PC-3 (cell line): ENCODE measurements around the gene GGA1. TPM values are rescaled to one million over a fixed set of nuclear protein-coding genes. Genes with fewer than 3 reads are reported as not detected.

Experiments used
- ATAC-seq: fragments of 200-7000 bp; cut with Tn5 transposase; 2 replicates; pipeline ENCODE4 v1.9.1; 2020; ENCODE audit warnings: mild to moderate bottlenecking, moderate library complexity
- BruUV-seq: library from RNA; stranded (reverse); fragments of 400-500 nt; replicated peaks from 2 replicates; lab custom pipeline; 2021; lab: Mats Ljungman, UMichigan
- CTCF ChIA-PET: fragments of 300-600 bp; sonication (Branson Sonifier 250); formaldehyde crosslinking; loops from one replicate; lab custom pipeline; 2022; ENCODE audit warnings: antibody characterized with exemption; lab: Charles Lee
- POLR2A ChIA-PET: fragments of 300-600 bp; sonication (Branson Sonifier 250); formaldehyde crosslinking; loops from one replicate; lab custom pipeline; 2022; ENCODE audit warnings: antibody characterized with exemption; ENCODE audit not compliant: unreplicated experiment; lab: Charles Lee
- DNase-seq: peaks from one replicate; pipeline ENCODE4 v3.0.0-alpha.2; 2015
- H2AFZ ChIP-seq: fragments of 300-600 bp; sonication (generic); 2 replicates; pipeline ENCODE4 v1.6.0; 2016; ENCODE audit warnings: antibody characterized with exemption, low read length
- H3F3A ChIP-seq: fragments of 300-600 bp; sonication (generic); one replicate; pipeline ENCODE4 v1.6.0; 2017; ENCODE audit warnings: antibody characterized with exemption, low read length, control low read depth, mild to moderate bottlenecking; ENCODE audit not compliant: unreplicated experiment
- H3K27ac ChIP-seq: fragments of 300-600 bp; sonication (generic); 2 replicates; pipeline ENCODE4 v1.5.1; 2016; ENCODE audit warnings: mild to moderate bottlenecking, low read length
- H3K27me3 ChIP-seq: fragments of 300-600 bp; sonication (generic); 2 replicates; pipeline ENCODE4 v1.6.1; 2016; ENCODE audit warnings: low read length, mixed read lengths
- H3K36me3 ChIP-seq: fragments of 300-600 bp; sonication (generic); 2 replicates; pipeline ENCODE4 v1.6.1; 2016; ENCODE audit warnings: low read depth, mixed run types, low read length, mixed read lengths
- H3K4me1 ChIP-seq: fragments of 300-600 bp; sonication (generic); 2 replicates; pipeline ENCODE4 v1.5.1; 2016; ENCODE audit warnings: low read length; ENCODE audit not compliant: insufficient read depth
- H3K4me2 ChIP-seq: fragments of 300-600 bp; sonication (generic); 2 replicates; pipeline ENCODE4 v1.6.0; 2016; ENCODE audit warnings: low read length
- H3K4me3 ChIP-seq: fragments of 300-600 bp; sonication (generic); 2 replicates; pipeline ENCODE4 v1.5.1; 2016; ENCODE audit warnings: mild to moderate bottlenecking, low read length, mixed read lengths
- H3K79me2 ChIP-seq: fragments of 300-600 bp; sonication (generic); 2 replicates; pipeline ENCODE4 v1.6.1; 2017; ENCODE audit warnings: low read length, mixed read lengths
- H3K9ac ChIP-seq: fragments of 300-600 bp; sonication (generic); 2 replicates; pipeline ENCODE4 v1.6.0; 2016; ENCODE audit warnings: mild to moderate bottlenecking, low read length
- H3K9me2 ChIP-seq: fragments of 300-600 bp; sonication (generic); replicated peaks from 2 replicates; pipeline ENCODE4 v1.6.1; 2016; ENCODE audit warnings: mixed run types, low read length, mixed read lengths
- H3K9me3 ChIP-seq: fragments of 300-600 bp; sonication (generic); 2 replicates; pipeline ENCODE4 v1.6.1; 2016; ENCODE audit warnings: low read length, mixed read lengths
- H4K20me1 ChIP-seq: fragments of 300-600 bp; sonication (generic); 2 replicates; pipeline ENCODE4 v1.6.1; 2016; ENCODE audit warnings: low read length, mixed read lengths
- EZH2 ChIP-seq: fragments of 300-600 bp; sonication (generic); IDR thresholded peaks from one replicate; pipeline ENCODE4 v1.6.1; 2017; ENCODE audit warnings: antibody characterized with exemption, mild to moderate bottlenecking, low read length; ENCODE audit not compliant: unreplicated experiment
- EZH2phosphoT487 ChIP-seq: fragments of 300-600 bp; sonication (generic); IDR thresholded peaks from 2 replicates; pipeline ENCODE4 v1.6.1; 2018; ENCODE audit warnings: mild to moderate bottlenecking, antibody characterized with exemption, low read length, borderline replicate concordance
- intact Hi-C: fragments of 100-400 bp; cut with micrococcal nuclease; formaldehyde crosslinking; loops from 2 replicates; pipeline ENCODE4 v1.9.0; 2023
- total RNA-seq: library from RNA; depleted of rRNA; stranded (reverse); fragments of >200 nt; gene quantifications from 2 replicates; pipeline ENCODE4 v1.2.3, GENCODE V29; 2014
- TF ChIP-seq, protein P1 (sequence below): fragments of 300-600 bp; sonication (generic); conservative IDR thresholded peaks from 2 replicates; pipeline ENCODE4 v1.5.1; 2017; ENCODE audit warnings: antibody characterized with exemption, low read depth, mild to moderate bottlenecking, low read length

GGA1 gene
- total RNA-seq, 1 experiment from 2014 or later, result 49.1 TPM

DNA sequence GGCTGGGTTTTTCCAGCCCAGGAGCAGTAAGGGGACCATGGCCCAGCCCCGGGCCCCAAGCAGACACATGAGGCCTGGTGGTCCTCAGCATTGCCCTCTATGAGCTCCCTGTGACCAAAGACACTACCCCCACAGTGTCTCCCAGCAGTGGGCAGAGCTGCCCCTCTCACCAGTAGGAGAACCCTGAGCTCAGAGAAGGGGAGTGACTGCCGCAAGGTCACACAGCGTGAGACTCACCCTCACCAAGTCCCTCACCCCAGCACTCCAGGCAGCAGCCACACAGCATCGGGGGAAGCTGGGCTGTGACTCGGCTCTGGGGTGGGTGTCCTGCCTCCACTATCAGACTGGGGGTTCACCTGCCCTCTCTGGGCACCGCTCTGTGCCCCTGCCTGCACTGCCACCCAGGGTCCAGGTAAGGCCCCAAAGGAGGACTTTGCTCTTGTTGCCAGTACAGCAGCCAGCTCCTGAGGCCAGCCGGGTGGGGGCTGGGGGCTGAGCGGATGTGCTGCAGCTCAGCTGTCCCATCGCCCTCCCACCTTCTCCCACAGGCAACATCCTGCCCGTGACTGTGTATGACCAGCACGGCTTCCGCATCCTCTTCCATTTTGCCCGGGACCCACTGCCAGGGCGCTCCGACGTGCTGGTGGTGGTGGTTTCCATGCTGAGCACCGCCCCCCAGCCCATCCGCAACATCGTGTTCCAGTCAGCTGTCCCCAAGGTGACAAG is 23.0 kb downstream of the GGA1 start:
- no TSS peak for BruUV-seq
- Histone ChIP-seq H3K4me1 (no peaks in the 10 kb centered on the region), H3F3A (no peaks in the 10 kb centered on the region), H3K9ac (no peak overlapping the region), H3K9me2 (no peaks in the 10 kb centered on the region), H3K79me2 (no peaks in the 10 kb centered on the region), H3K27ac (no peak overlapping the region), H3K27me3 (no peaks in the 10 kb centered on the region), H3K36me3 (no peaks in the 10 kb centered on the region), H3K4me3 (no peak overlapping the region), H4K20me1 (no peaks in the 10 kb centered on the region), H3K9me3 (no peaks in the 10 kb centered on the region), H3K4me2 (no peak overlapping the region), H2AFZ (no peak overlapping the region)
- ATAC-seq (no peak), DNase-seq (no peak)
- POLR2A ChIA-PET, result interaction anchor here (0.5 kb wide), 1 partner anchor 69 kb away, joined by 19 read pairs; no protein-coding TSS in a partner anchor
- CTCF ChIA-PET, result no interaction called here
- intact Hi-C loops, result no loop called here
- TF ChIP-seq EZH2phosphoT487 (no peak), EZH2 (no peak)
- TF ChIP-seq, protein P1, sequence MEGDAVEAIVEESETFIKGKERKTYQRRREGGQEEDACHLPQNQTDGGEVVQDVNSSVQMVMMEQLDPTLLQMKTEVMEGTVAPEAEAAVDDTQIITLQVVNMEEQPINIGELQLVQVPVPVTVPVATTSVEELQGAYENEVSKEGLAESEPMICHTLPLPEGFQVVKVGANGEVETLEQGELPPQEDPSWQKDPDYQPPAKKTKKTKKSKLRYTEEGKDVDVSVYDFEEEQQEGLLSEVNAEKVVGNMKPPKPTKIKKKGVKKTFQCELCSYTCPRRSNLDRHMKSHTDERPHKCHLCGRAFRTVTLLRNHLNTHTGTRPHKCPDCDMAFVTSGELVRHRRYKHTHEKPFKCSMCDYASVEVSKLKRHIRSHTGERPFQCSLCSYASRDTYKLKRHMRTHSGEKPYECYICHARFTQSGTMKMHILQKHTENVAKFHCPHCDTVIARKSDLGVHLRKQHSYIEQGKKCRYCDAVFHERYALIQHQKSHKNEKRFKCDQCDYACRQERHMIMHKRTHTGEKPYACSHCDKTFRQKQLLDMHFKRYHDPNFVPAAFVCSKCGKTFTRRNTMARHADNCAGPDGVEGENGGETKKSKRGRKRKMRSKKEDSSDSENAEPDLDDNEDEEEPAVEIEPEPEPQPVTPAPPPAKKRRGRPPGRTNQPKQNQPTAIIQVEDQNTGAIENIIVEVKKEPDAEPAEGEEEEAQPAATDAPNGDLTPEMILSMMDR, result no peak

GRCh38 chr22:37632174-37633088 is 23.8 kb downstream of the GGA1 start:
- DNase-seq, result no peak
- no peak for ATAC-seq
- Histone ChIP-seq H3K4me2 (no peak overlapping the region), H3K9ac (no peak overlapping the region), H2AFZ (no peak overlapping the region), H3K36me3 (no peaks in the 10 kb centered on the region), H3K79me2 (no peaks in the 10 kb centered on the region), H3K9me3 (no peaks in the 10 kb centered on the region), H3K27me3 (no peaks in the 10 kb centered on the region), H3K4me1 (no peaks in the 10 kb centered on the region), H3K27ac (no peak overlapping the region), H3K4me3 (no peak overlapping the region), H3K9me2 (no peaks in the 10 kb centered on the region), H4K20me1 (no peaks in the 10 kb centered on the region), H3F3A (no peaks in the 10 kb centered on the region)
- intact Hi-C loops, result no loop called here
- ChIA-PET POLR2A (no interaction called here), CTCF (no interaction called here)
- TF ChIP-seq, protein P1, result no peak
- no peak for TF ChIP-seq EZH2
- no peak for TF ChIP-seq EZH2phosphoT487
- BruUV-seq, result no TSS peak
